Left ventricle myocardium inferior (tissue), 1 donor: ENCODE measurements around the gene MDFIC2. TPM values are rescaled to one million over a fixed set of nuclear protein-coding genes. Genes with fewer than 3 reads are reported as not detected.

Experiments
- DNase-seq: peaks from one replicate; pipeline ENCODE4 v3.0.0-alpha.2; 2020
- H3K27ac ChIP-seq: fragments of 200-600 bp; replicated peaks from 2 replicates; pipeline ENCODE4 v1.8.0; 2021
- H3K27me3 ChIP-seq: fragments of 200-600 bp; 2 replicates; pipeline ENCODE4 v1.8.0; 2021; ENCODE audit warnings: low read depth
- H3K36me3 ChIP-seq: fragments of 200-600 bp; 2 replicates; pipeline ENCODE4 v1.8.0; 2021
- H3K4me1 ChIP-seq: fragments of 200-600 bp; 2 replicates; pipeline ENCODE4 v1.8.0; 2021
- H3K4me3 ChIP-seq: fragments of 200-600 bp; 2 replicates; pipeline ENCODE4 v1.8.0; 2021; ENCODE audit warnings: mild to moderate bottlenecking, moderate library complexity
- H3K9me3 ChIP-seq: fragments of 200-600 bp; replicated peaks from 2 replicates; pipeline ENCODE4 v1.8.0; 2021
- CTCF ChIP-seq: fragments of 200-600 bp; IDR thresholded peaks from 2 replicates; pipeline ENCODE4 v1.8.0; 2021; ENCODE audit warnings: antibody characterized with exemption, mild to moderate bottlenecking, borderline replicate concordance
- intact Hi-C: fragments of 100-400 bp; cut with micrococcal nuclease; formaldehyde crosslinking; loops from one replicate; pipeline ENCODE4 v1.11.0; 2022
- total RNA-seq: library from RNA; stranded (reverse); fragmentation: NEBNext Ultra II Directional; extraction: Animal tissue kit (Norgen Biotek cat#: 25700); gene quantifications from one replicate; pipeline ENCODE4 v1.2.1, GENCODE V29; 2021
- donor health status: DM: no; HTN: yes; CAD: no; lungs with severe emphysema.

Gene MDFIC2
- total RNA-seq, 1 donor from 2014 or later = not detected

- Histone ChIP-seq H3K9me3 (peaks cover 7% of the 10 kb centered on the region), H3K36me3 (no peaks in the 10 kb centered on the region), H3K4me3 (no peak overlapping the region), H3K27ac (no peak overlapping the region), H3K4me1 (no peaks in the 10 kb centered on the region), H3K27me3 (no peaks in the 10 kb centered on the region)
- intact Hi-C loops = no loop called here
- no peak for TF ChIP-seq CTCF
- DNase-seq = no peak
Observed at GRCh38 chr3:70245746-70246525, 66.5 kb downstream of the MDFIC2 start.

GRCh38 chr3:70244422-70244821, 68.0 kb downstream of the MDFIC2 start:
- Histone ChIP-seq H3K36me3 (no peaks in the 10 kb centered on the region), H3K27me3 (no peaks in the 10 kb centered on the region), H3K4me3 (no peak overlapping the region), H3K4me1 (no peaks in the 10 kb centered on the region), H3K9me3 (peaks cover 7% of the 10 kb centered on the region), H3K27ac (no peak overlapping the region)
- no peak for TF ChIP-seq CTCF
- intact Hi-C loops = no loop called here
- DNase-seq = no peak

GRCh38 chr3:70242297-70242882, 70.0 kb downstream of the MDFIC2 start:
- Histone ChIP-seq H3K4me1 (no peaks in the 10 kb centered on the region), H3K4me3 (no peak overlapping the region), H3K27me3 (peaks cover 6% of the 10 kb centered on the region), H3K27ac (peak overlapping the region; percentile 19), H3K36me3 (no peaks in the 10 kb centered on the region), H3K9me3 (peaks cover 7% of the 10 kb centered on the region)
- TF ChIP-seq CTCF = no peak
- DNase-seq = no peak
- intact Hi-C loops = no loop called here

- Histone ChIP-seq H3K4me1 (no peaks in the 10 kb centered on the region), H3K27me3 (peaks cover 6% of the 10 kb centered on the region), H3K9me3 (peaks cover 6% of the 10 kb centered on the region), H3K27ac (no peak overlapping the region), H3K4me3 (no peak overlapping the region), H3K36me3 (no peaks in the 10 kb centered on the region)
- no peak for DNase-seq
- intact Hi-C loops = no loop called here
- no peak for TF ChIP-seq CTCF
Observed at GRCh38 chr3:70233812-70234211, 78.6 kb downstream of the MDFIC2 start.

- intact Hi-C loops = no loop called here
- Histone ChIP-seq H3K9me3 (peaks cover 6% of the 10 kb centered on the region), H3K4me3 (no peak overlapping the region), H3K27me3 (peaks cover 2% of the 10 kb centered on the region), H3K36me3 (no peaks in the 10 kb centered on the region), H3K27ac (no peak overlapping the region), H3K4me1 (no peaks in the 10 kb centered on the region)
- no peak for DNase-seq
- TF ChIP-seq CTCF = no peak
Observed at GRCh38 chr3:70233112-70233511, 79.3 kb downstream of the MDFIC2 start.
